Umbilical cord (tissue), 2 donors: ENCODE results near the gene FOXG1. TPM values are rescaled to one million over a fixed set of nuclear protein-coding genes. Genes with fewer than 3 reads are reported as not detected.

Source experiments
- DNase-seq: peaks from one replicate; pipeline ENCODE4 v3.0.0-alpha.2; 2015; ENCODE audit warnings: low spot score
- total RNA-seq: library from RNA; depleted of rRNA; stranded (reverse); fragments of >200 nt; gene quantifications from one replicate; pipeline ENCODE4 v1.2.3, GENCODE V29; 2014; ENCODE audit warnings: low replicate concordance; ENCODE audit not compliant: insufficient read depth

The FOXG1 gene
- total RNA-seq, 1 donor from 2014 or later: 0.24 TPM

- DNase-seq: no peak
Observed at GRCh38 chr14:28761438-28762291, 4.9 kb upstream of the FOXG1 start.

- DNase-seq: no peak
Observed at GRCh38 chr14:28762303-28762954, 4.2 kb upstream of the FOXG1 start.

- no peak for DNase-seq
Observed at GRCh38 chr14:28762955-28763326, 3.6 kb upstream of the FOXG1 start.

GRCh38 chr14:28763751-28764256 is 2.8 kb upstream of the FOXG1 start:
- no peak for DNase-seq

GRCh38 chr14:28764257-28765160 is 2.1 kb upstream of the FOXG1 start:
- DNase-seq: no peak

GRCh38 chr14:28765169-28765830 is 1.3 kb upstream of the FOXG1 start:
- DNase-seq: no peak

GRCh38 chr14:28765831-28766468 is 637 bp upstream of the FOXG1 start:
- peak; percentile 12 for DNase-seq

GRCh38 chr14:28767030-28767852 is 654 bp downstream of the FOXG1 start:
- DNase-seq: no peak

GRCh38 chr14:28767853-28768741 is 1.5 kb downstream of the FOXG1 start:
- DNase-seq: no peak

- DNase-seq: no peak
Observed at GRCh38 chr14:28769276-28769880, 2.8 kb downstream of the FOXG1 start.

GRCh38 chr14:28770061-28770460 is 3.5 kb downstream of the FOXG1 start:
- DNase-seq: no peak

- no peak for DNase-seq
Observed at GRCh38 chr14:28770630-28771029, 4.0 kb downstream of the FOXG1 start.

GRCh38 chr14:28771168-28771567 is 4.6 kb downstream of the FOXG1 start:
- no peak for DNase-seq

GRCh38 chr14:28772613-28773012 is 6.0 kb downstream of the FOXG1 start:
- DNase-seq: no peak

- DNase-seq: no peak
Observed at GRCh38 chr14:28773176-28773575, 6.6 kb downstream of the FOXG1 start.

- DNase-seq: no peak
Observed at GRCh38 chr14:28773861-28774691, 7.5 kb downstream of the FOXG1 start.
